Measurements from ENCODE around the gene GPR158.

The GPR158 gene

DNA sequence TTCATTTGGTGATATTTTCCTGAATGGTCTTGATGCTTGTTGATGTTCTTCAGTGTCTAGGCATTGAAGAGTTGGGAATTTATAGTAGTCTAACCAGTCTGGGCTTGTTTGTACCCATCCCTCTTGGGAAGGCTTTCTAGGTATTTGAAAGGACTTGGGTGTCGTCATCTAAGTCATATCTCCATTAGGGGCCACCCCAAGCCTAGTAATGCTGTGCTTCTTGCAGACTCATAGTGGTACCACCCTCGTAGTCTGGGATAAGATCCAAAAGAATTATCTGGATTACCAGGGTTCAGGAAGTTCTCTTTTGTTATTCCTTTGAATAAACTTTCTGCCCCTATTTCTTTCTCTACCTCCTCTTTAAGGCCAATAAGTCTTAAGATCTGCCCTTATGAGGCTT lies 439.9 kb downstream of the GPR158 start:
- Histone ChIP-seq H4K12ac (ENCODE audit: low read depth, low read length) (no peak overlapping the region), H2BK120ac (ENCODE audit: insufficient read depth, low read length, poor library complexity) (no peak overlapping the region), H2BK5ac (ENCODE audit: low read depth, low read length, poor library complexity) (no peak overlapping the region), H2BK12ac (ENCODE audit: low read length) (no peak overlapping the region), H3K27me3 (ENCODE audit: insufficient read depth, low read length) (no peaks in the 10 kb centered on the region), H3K27ac (ENCODE audit: low read depth, low read length) (no peak overlapping the region), H3K79me1 (ENCODE audit: low read length) (no peaks in the 10 kb centered on the region), H3K18ac (ENCODE audit: low read length) (no peak overlapping the region), H3K9ac (ENCODE audit: low read length) (no peak overlapping the region), H3K4me3 (ENCODE audit: low read depth, low read length) (no peak overlapping the region), H2AFZ (ENCODE audit: insufficient read depth, low read length, poor library complexity) (no peak overlapping the region), H3K23ac (ENCODE audit: low read length) (no peak overlapping the region), H3K4me2 (ENCODE audit: low read length) (no peak overlapping the region), H3K36me3 (ENCODE audit: control insufficient read depth in 1 of 2, insufficient read depth in 2 of 2, low read length in 2 of 2) (no peaks in the 10 kb centered on the region), H3K14ac (ENCODE audit: low read length) (no peak overlapping the region), H3K9me3 (ENCODE audit: insufficient read depth, low read depth, low read length) (no peaks in the 10 kb centered on the region), H4K91ac (ENCODE audit: low read depth, low read length) (no peak overlapping the region), H3K79me2 (ENCODE audit: control insufficient read depth, insufficient read depth, low read length, poor library complexity) (no peaks in the 10 kb centered on the region), H3K4ac (ENCODE audit: low read depth, low read length) (no peak overlapping the region), H3K4me1 (ENCODE audit: control insufficient read depth in 1 of 2, insufficient read depth in 2 of 2, low read length in 2 of 2) (no peaks in the 10 kb centered on the region), H4K8ac (ENCODE audit: low read depth, low read length) (no peak overlapping the region), H2AK5ac (ENCODE audit: low read length) (no peak overlapping the region)
- DNase-seq, result no peak
- no CpG with 5 or more reads among the region's 2 CpGs for WGBS (ENCODE audit: extremely low coverage, insufficient coverage, insufficient read length)

GRCh38 chr10:25615926-25616325 lies 441.1 kb downstream of the GPR158 start:
- H2BK120ac ChIP-seq (ENCODE audit: insufficient read depth, low read length, poor library complexity), result no peak overlapping the region
- H2AFZ ChIP-seq (ENCODE audit: insufficient read depth, low read length, poor library complexity), result no peak overlapping the region
- no peaks in the 10 kb centered on the region for H3K4me1 ChIP-seq (ENCODE audit: control insufficient read depth in 1 of 2, insufficient read depth in 2 of 2, low read length in 2 of 2)
- H3K79me2 ChIP-seq (ENCODE audit: control insufficient read depth, insufficient read depth, low read length, poor library complexity), result no peaks in the 10 kb centered on the region
- H3K9me3 ChIP-seq (ENCODE audit: insufficient read depth, low read depth, low read length), result no peaks in the 10 kb centered on the region
- H3K36me3 ChIP-seq (ENCODE audit: control insufficient read depth in 1 of 2, insufficient read depth in 2 of 2, low read length in 2 of 2), result no peaks in the 10 kb centered on the region
- H3K18ac ChIP-seq (ENCODE audit: low read length), result no peak overlapping the region
- no peak overlapping the region for H3K9ac ChIP-seq (ENCODE audit: low read length)
- H4K91ac ChIP-seq (ENCODE audit: low read depth, low read length), result no peak overlapping the region
- no peak for DNase-seq
- H2BK5ac ChIP-seq (ENCODE audit: low read depth, low read length, poor library complexity), result no peak overlapping the region
- WGBS (ENCODE audit: extremely low coverage, insufficient coverage, insufficient read length), result no CpG with 5 or more reads among the region's 5 CpGs
- no peak overlapping the region for H3K4me3 ChIP-seq (ENCODE audit: low read depth, low read length)
- H4K12ac ChIP-seq (ENCODE audit: low read depth, low read length), result no peak overlapping the region
- no peak overlapping the region for H3K4me2 ChIP-seq (ENCODE audit: low read length)
- H3K23ac ChIP-seq (ENCODE audit: low read length), result no peak overlapping the region
- H2AK5ac ChIP-seq (ENCODE audit: low read length), result no peak overlapping the region
- no peak overlapping the region for H3K4ac ChIP-seq (ENCODE audit: low read depth, low read length)
- no peak overlapping the region for H2BK12ac ChIP-seq (ENCODE audit: low read length)
- no peak overlapping the region for H3K14ac ChIP-seq (ENCODE audit: low read length)
- H3K27ac ChIP-seq (ENCODE audit: low read depth, low read length), result no peak overlapping the region
- no peak overlapping the region for H4K8ac ChIP-seq (ENCODE audit: low read depth, low read length)
- no peaks in the 10 kb centered on the region for H3K79me1 ChIP-seq (ENCODE audit: low read length)
- no peaks in the 10 kb centered on the region for H3K27me3 ChIP-seq (ENCODE audit: insufficient read depth, low read length)

DNA sequence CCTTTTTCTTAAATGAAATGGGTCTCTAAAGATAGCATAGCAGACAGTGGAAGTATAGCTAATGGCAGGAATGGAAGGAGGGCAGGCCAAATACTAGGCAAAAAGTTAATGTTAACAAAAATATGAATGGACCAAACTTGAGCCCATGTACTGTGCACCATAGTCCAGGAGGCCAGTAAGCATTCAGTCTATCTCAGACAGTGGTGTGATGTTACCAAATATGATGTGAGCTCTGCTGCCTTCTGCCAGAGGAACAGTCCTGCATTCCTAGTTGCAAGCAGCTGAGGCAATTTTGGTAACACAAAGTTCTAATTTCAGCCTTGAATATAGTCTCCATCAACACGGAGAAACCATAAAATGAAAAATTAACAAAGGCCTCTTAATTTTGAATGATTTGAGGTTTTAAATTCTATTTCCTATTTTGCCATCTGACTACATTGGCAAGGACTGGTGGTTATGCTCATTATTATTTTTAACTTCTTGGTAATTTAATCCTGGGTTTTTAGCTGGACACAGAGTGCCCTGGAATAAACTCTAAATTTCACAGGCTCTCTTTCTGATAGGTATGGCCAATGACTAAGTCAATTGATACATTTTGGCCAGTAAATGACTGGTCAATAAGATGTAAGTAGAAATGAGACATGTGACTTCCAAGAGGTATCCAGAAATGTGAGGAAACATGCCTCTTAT lies 442.2 kb downstream of the GPR158 start:
- no peaks in the 10 kb centered on the region for H3K79me2 ChIP-seq (ENCODE audit: control insufficient read depth, insufficient read depth, low read length, poor library complexity)
- no peaks in the 10 kb centered on the region for H3K36me3 ChIP-seq (ENCODE audit: control insufficient read depth in 1 of 2, insufficient read depth in 2 of 2, low read length in 2 of 2)
- H3K4me2 ChIP-seq (ENCODE audit: low read length), result no peak overlapping the region
- H2BK12ac ChIP-seq (ENCODE audit: low read length), result no peak overlapping the region
- no peak overlapping the region for H3K9ac ChIP-seq (ENCODE audit: low read length)
- no peaks in the 10 kb centered on the region for H3K79me1 ChIP-seq (ENCODE audit: low read length)
- H2BK120ac ChIP-seq (ENCODE audit: insufficient read depth, low read length, poor library complexity), result no peak overlapping the region
- no peak overlapping the region for H3K4ac ChIP-seq (ENCODE audit: low read depth, low read length)
- no peaks in the 10 kb centered on the region for H3K4me1 ChIP-seq (ENCODE audit: control insufficient read depth in 1 of 2, insufficient read depth in 2 of 2, low read length in 2 of 2)
- H4K12ac ChIP-seq (ENCODE audit: low read depth, low read length), result no peak overlapping the region
- no peak overlapping the region for H3K4me3 ChIP-seq (ENCODE audit: low read depth, low read length)
- no peak overlapping the region for H3K18ac ChIP-seq (ENCODE audit: low read length)
- H3K27me3 ChIP-seq (ENCODE audit: insufficient read depth, low read length), result no peaks in the 10 kb centered on the region
- no peak overlapping the region for H4K91ac ChIP-seq (ENCODE audit: low read depth, low read length)
- no peak overlapping the region for H2AK5ac ChIP-seq (ENCODE audit: low read length)
- H3K14ac ChIP-seq (ENCODE audit: low read length), result no peak overlapping the region
- no peak overlapping the region for H2BK5ac ChIP-seq (ENCODE audit: low read depth, low read length, poor library complexity)
- no peak for DNase-seq
- no peak overlapping the region for H3K23ac ChIP-seq (ENCODE audit: low read length)
- H4K8ac ChIP-seq (ENCODE audit: low read depth, low read length), result no peak overlapping the region
- no peak overlapping the region for H3K27ac ChIP-seq (ENCODE audit: low read depth, low read length)
- no peaks in the 10 kb centered on the region for H3K9me3 ChIP-seq (ENCODE audit: insufficient read depth, low read depth, low read length)
- H2AFZ ChIP-seq (ENCODE audit: insufficient read depth, low read length, poor library complexity), result no peak overlapping the region
- WGBS (ENCODE audit: extremely low coverage, insufficient coverage, insufficient read length), result no CpG with 5 or more reads among the region's 1 CpG

GRCh38 chr10:25627606-25628005 lies 452.8 kb downstream of the GPR158 start:
- Histone ChIP-seq H2BK5ac (ENCODE audit: low read depth, low read length, poor library complexity) (no peak overlapping the region), H4K8ac (ENCODE audit: low read depth, low read length) (no peak overlapping the region), H4K12ac (ENCODE audit: low read depth, low read length) (no peak overlapping the region), H3K79me2 (ENCODE audit: control insufficient read depth, insufficient read depth, low read length, poor library complexity) (no peaks in the 10 kb centered on the region), H2BK12ac (ENCODE audit: low read length) (no peak overlapping the region), H3K4me1 (ENCODE audit: control insufficient read depth in 1 of 2, insufficient read depth in 2 of 2, low read length in 2 of 2) (no peaks in the 10 kb centered on the region), H3K36me3 (ENCODE audit: control insufficient read depth in 1 of 2, insufficient read depth in 2 of 2, low read length in 2 of 2) (no peaks in the 10 kb centered on the region), H3K9me3 (ENCODE audit: insufficient read depth, low read depth, low read length) (no peaks in the 10 kb centered on the region), H4K91ac (ENCODE audit: low read depth, low read length) (no peak overlapping the region), H3K14ac (ENCODE audit: low read length) (no peak overlapping the region), H3K18ac (ENCODE audit: low read length) (no peak overlapping the region), H3K4me3 (ENCODE audit: low read depth, low read length) (no peak overlapping the region), H3K4ac (ENCODE audit: low read depth, low read length) (no peak overlapping the region), H2AFZ (ENCODE audit: insufficient read depth, low read length, poor library complexity) (no peak overlapping the region), H3K23ac (ENCODE audit: low read length) (no peak overlapping the region), H3K4me2 (ENCODE audit: low read length) (no peak overlapping the region), H3K27me3 (ENCODE audit: insufficient read depth, low read length) (no peaks in the 10 kb centered on the region), H2BK120ac (ENCODE audit: insufficient read depth, low read length, poor library complexity) (no peak overlapping the region), H2AK5ac (ENCODE audit: low read length) (no peak overlapping the region), H3K79me1 (ENCODE audit: low read length) (no peaks in the 10 kb centered on the region), H3K9ac (ENCODE audit: low read length) (no peak overlapping the region), H3K27ac (ENCODE audit: low read depth, low read length) (no peak overlapping the region)
- no CpG with 5 or more reads among the region's 3 CpGs for WGBS (ENCODE audit: extremely low coverage, insufficient coverage, insufficient read length)
- no peak for DNase-seq

Measured in trophoblast cell (in vitro differentiated cells and primary cell).